Breast epithelium (tissue), 4 donors: ENCODE measurements around the gene ADD2. TPM values are rescaled to one million over a fixed set of nuclear protein-coding genes. Genes with fewer than 3 reads are reported as not detected.

Experiments
- DNase-seq, 2 donors: peaks; one replicate each; pipeline ENCODE4 v3.0.0-alpha.2; 2019; ENCODE audit warnings: low spot score in 2 of 2
- H3K27ac ChIP-seq, 2 donors: fragments of 200-600 bp; sonication (generic) in 1 of 2; one replicate each; pipeline ENCODE4 v1.5.1; 2016 to 2019; ENCODE audit warnings: mild to moderate bottlenecking in 1 of 2
- H3K27me3 ChIP-seq, 2 donors: fragments of 200-600 bp; sonication (generic) in 1 of 2; one replicate each; pipeline versions ENCODE4 v1.5.1 to v1.6.0; 2017 to 2019; ENCODE audit warnings: control low read depth in 1 of 2, mild to moderate bottlenecking in 1 of 2
- H3K36me3 ChIP-seq: fragments of 200-600 bp; one replicate; pipeline ENCODE4 v1.5.1; 2019
- H3K4me1 ChIP-seq, 2 donors: fragments of 200-600 bp; sonication (generic); one replicate each; pipeline ENCODE4 v1.5.1; 2016 to 2019; ENCODE audit warnings: control low read depth in 1 of 2
- H3K4me3 ChIP-seq, 3 donors: fragments of 200-600 bp; sonication (generic); 1 replicate in 2 of 3; 2 replicates in 1 of 3; pipeline ENCODE4 v1.5.1; 2016 to 2019; ENCODE audit warnings: mild to moderate bottlenecking in 3 of 3, moderate library complexity in 2 of 3
- H3K9me3 ChIP-seq, 2 donors: fragments of 200-600 bp; sonication (generic) in 1 of 2; one replicate each; pipeline ENCODE4 v1.5.1; 2016 to 2019; ENCODE audit warnings: control low read depth in 1 of 2
- POLR2A ChIP-seq: fragments of 450-650 bp; IDR thresholded peaks from one replicate; pipeline ENCODE4 v1.6.1; 2016; ENCODE audit warnings: antibody characterized with exemption, mild to moderate bottlenecking, moderate library complexity
- POLR2AphosphoS5 ChIP-seq, 3 donors: sonication (generic); formaldehyde crosslinking; IDR thresholded peaks; one replicate each; pipeline ENCODE4 v1.6.1; 2017; ENCODE audit warnings: antibody characterized with exemption in 3 of 3
- intact Hi-C: fragments of 100-400 bp; cut with DNase I; formaldehyde crosslinking; loops from one replicate; pipeline ENCODE4 v1.15.1; 2023; ENCODE audit warnings: low total_unique reads
- total RNA-seq, 3 donors: library from RNA; depleted of rRNA; stranded (reverse); fragments of >200 nt; gene quantifications; one replicate each; pipeline ENCODE4 v1.1.0, GENCODE V29; 2016
- TF ChIP-seq, protein P1 (sequence below), 3 donors: fragments of 450-650 bp; IDR thresholded peaks; one replicate each; pipeline ENCODE4 v1.5.1; 2016 to 2017; ENCODE audit warnings: antibody characterized with exemption in 3 of 3, mild to moderate bottlenecking in 3 of 3, moderate library complexity in 3 of 3

The ADD2 gene
- total RNA-seq, 3 donors from 2014 or later = 1.3 to 2.3 (median 1.9) TPM

DNA sequence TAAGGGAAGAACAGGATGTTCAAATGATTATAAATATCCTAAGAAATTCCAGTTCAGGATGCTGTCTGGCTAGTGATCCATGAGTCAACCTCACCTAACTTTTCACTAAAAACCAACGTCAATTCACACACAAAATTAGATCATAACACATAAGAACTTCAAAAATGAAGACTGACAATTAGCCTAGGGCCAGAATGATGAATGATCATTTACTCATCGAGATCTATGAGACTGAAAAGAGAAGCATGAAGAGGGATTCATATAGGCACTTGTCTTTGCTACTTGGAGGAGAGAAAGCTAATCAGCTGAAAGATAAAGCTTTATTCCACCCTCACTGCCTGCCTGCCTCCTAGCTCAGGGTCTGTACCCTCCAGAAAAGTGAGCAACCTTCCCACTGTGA is 29.8 kb downstream of the ADD2 start:
- no peak overlapping the region for H3K4me3 ChIP-seq
- H3K27me3 ChIP-seq = peaks cover 0 to 3% of the 10 kb centered on the region in 2 donors
- no peaks in the 10 kb centered on the region for H3K9me3 ChIP-seq
- no peaks in the 10 kb centered on the region for H3K36me3 ChIP-seq
- intact Hi-C loops = no loop called here
- H3K4me1 ChIP-seq = no peaks in the 10 kb centered on the region
- no peak for DNase-seq
- H3K27ac ChIP-seq = no peak overlapping the region
- no peak for TF ChIP-seq POLR2AphosphoS5 (IDR thresholded peaks at IDR 0.05)
- no peak for TF ChIP-seq POLR2A
- TF ChIP-seq, protein P1, sequence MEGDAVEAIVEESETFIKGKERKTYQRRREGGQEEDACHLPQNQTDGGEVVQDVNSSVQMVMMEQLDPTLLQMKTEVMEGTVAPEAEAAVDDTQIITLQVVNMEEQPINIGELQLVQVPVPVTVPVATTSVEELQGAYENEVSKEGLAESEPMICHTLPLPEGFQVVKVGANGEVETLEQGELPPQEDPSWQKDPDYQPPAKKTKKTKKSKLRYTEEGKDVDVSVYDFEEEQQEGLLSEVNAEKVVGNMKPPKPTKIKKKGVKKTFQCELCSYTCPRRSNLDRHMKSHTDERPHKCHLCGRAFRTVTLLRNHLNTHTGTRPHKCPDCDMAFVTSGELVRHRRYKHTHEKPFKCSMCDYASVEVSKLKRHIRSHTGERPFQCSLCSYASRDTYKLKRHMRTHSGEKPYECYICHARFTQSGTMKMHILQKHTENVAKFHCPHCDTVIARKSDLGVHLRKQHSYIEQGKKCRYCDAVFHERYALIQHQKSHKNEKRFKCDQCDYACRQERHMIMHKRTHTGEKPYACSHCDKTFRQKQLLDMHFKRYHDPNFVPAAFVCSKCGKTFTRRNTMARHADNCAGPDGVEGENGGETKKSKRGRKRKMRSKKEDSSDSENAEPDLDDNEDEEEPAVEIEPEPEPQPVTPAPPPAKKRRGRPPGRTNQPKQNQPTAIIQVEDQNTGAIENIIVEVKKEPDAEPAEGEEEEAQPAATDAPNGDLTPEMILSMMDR (IDR thresholded peaks at IDR 0.05) = no peak

DNA sequence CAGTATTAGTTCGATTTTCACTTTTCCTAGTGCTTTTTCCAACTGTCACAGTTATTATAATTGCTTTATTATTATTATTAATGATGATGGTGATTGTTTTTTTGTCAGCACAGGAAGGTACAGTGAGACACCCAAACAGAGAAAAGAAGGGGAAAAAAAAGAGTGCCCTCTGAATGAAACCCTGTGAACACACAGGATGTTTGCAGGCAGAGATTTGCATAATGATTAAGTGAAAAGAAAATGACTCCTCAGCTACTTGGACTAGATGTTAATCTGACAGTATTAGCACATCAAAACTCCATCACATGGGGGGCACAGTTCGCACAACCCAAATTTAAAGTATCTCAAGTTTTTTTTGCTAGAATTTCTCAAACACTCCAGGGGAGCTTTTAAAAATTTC is 32.9 kb downstream of the ADD2 start:
- DNase-seq = no peak
- no peak overlapping the region for H3K4me3 ChIP-seq
- H3K4me1 ChIP-seq = no peaks in the 10 kb centered on the region
- no peaks in the 10 kb centered on the region for H3K36me3 ChIP-seq
- intact Hi-C loops = no loop called here
- H3K9me3 ChIP-seq = no peaks in the 10 kb centered on the region
- H3K27ac ChIP-seq = no peak overlapping the region
- TF ChIP-seq, protein P1 (IDR thresholded peaks at IDR 0.05) = no peak
- TF ChIP-seq POLR2A (no peak), POLR2AphosphoS5 (IDR thresholded peaks at IDR 0.05) (no peak)
- H3K27me3 ChIP-seq = peaks cover 0 to 3% of the 10 kb centered on the region in 2 donors

DNA sequence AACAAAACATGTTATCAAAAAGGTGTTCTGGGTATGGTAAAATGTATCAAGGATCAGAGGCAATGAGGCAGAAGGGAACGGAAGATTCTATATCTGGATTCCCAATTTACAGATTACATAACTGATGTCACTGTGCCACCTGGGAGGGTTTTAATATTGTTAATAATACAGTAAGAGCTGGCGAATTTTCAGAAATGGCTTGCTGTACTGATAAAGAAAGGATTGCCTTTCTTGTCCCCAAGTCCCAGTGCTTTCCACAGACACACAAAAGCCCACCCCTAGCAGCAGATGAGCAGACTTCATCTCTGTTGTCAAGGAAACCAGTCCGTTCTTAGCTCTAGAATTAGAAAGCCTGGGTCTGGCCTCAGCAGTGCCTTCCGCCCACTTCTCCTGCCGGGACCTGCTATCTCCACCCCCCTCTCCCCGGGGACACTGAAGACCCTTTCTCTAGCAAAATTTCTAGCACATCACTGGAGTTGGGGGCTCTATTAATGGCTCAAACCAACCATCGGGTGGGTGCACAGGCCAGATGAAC is 34.3 kb downstream of the ADD2 start:
- no peaks in the 10 kb centered on the region for H3K4me1 ChIP-seq
- H3K9me3 ChIP-seq = no peaks in the 10 kb centered on the region
- no peaks in the 10 kb centered on the region for H3K36me3 ChIP-seq
- TF ChIP-seq POLR2AphosphoS5 (IDR thresholded peaks at IDR 0.05) (no peak), POLR2A (no peak)
- TF ChIP-seq, protein P1 (IDR thresholded peaks at IDR 0.05) = no peak
- no peak for DNase-seq
- intact Hi-C loops = no loop called here
- H3K4me3 ChIP-seq = no peak overlapping the region
- no peak overlapping the region for H3K27ac ChIP-seq
- H3K27me3 ChIP-seq = peaks cover 0 to 3% of the 10 kb centered on the region in 2 donors

DNA sequence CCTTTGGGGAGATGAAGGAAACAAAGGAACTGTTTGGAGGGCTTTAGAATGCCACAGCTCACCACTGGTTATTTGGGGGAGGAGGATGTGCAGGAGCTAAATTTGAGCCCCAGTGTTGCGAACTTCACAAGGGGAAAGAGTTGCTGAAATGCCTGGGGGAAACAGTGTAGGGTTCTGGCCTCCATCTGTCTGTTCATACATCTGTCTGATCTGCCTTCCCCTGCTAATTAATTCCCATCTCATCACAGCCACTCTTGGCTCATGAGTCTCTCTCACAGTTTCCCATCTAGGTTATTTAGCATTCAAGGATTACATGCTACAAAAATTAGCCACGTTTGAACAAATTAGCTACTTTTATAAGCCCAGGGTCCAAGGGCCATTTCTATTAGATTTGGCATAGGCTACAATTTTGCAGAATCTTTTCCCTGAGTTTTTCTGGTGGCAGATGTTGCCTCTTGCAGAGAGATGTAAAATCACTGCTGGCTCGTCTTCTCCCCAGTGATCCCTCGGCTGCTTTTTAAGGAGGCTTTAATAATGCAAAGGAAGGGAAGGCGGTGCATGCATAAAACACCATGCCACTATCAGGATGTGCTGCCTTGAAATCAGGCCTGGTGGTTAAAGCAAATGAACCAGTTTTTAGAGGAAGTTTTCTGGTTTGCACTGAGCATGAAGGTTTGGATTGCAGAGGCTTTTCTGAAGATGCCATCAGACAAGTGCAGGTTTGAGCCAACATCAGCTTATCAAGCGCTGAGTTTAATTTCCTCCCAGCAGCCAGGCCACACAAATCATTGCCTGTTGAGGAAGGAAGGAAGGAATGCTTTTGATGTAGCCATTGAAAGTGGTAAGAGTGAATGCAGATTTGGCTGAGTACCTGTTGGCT is 35.0 kb downstream of the ADD2 start:
- intact Hi-C loops = no loop called here
- no peak overlapping the region for H3K4me3 ChIP-seq
- no peak for TF ChIP-seq POLR2A
- TF ChIP-seq, protein P1 (IDR thresholded peaks at IDR 0.05) = no peak
- no peaks in the 10 kb centered on the region for H3K36me3 ChIP-seq
- H3K27ac ChIP-seq = no peak overlapping the region
- no peak for DNase-seq
- peaks cover 0 to 3% of the 10 kb centered on the region in 2 donors for H3K27me3 ChIP-seq
- no peaks in the 10 kb centered on the region for H3K4me1 ChIP-seq
- H3K9me3 ChIP-seq = no peaks in the 10 kb centered on the region

DNA sequence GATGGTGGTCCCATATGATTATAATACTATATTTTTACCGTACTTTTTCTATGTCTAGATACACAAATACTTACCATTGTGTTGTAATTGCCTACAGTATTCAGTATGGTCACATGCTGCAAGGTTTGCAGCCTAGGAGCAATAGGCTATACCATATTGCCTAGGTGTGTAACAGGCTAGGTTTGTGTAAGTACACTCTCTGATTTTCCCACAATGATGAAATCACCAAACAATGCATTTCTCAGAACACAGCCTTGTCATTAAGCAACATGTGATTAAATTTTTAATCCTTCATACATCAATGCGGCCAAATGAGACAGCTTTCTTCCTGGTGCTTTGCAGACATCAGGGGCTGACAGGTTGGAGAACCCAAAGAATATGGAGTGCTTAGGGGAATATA is 37.3 kb downstream of the ADD2 start:
- no peak for DNase-seq
- Histone ChIP-seq H3K9me3 (no peaks in the 10 kb centered on the region), H3K4me1 (no peaks in the 10 kb centered on the region), H3K27me3 (peaks cover 0 to 3% of the 10 kb centered on the region in 2 donors), H3K4me3 (no peak overlapping the region), H3K27ac (no peak overlapping the region), H3K36me3 (no peaks in the 10 kb centered on the region)
- TF ChIP-seq POLR2AphosphoS5 (IDR thresholded peaks at IDR 0.05) (no peak), POLR2A (no peak)
- TF ChIP-seq, protein P1 (IDR thresholded peaks at IDR 0.05) = no peak
- intact Hi-C loops = no loop called here
